ENCODE data around the gene ZNF804B.

The ZNF804B gene

GRCh38 chr7:89312551-89312950 is 553.1 kb downstream of the ZNF804B start:
- no peak overlapping the region for H3K4me3 ChIP-seq (replicated peaks; ENCODE audit: low read depth, low read length)
- H3K27me3 ChIP-seq (replicated peaks; ENCODE audit: control insufficient read depth, insufficient read depth, low read length): no peaks in the 10 kb centered on the region
- TF ChIP-seq CTCF (IDR thresholded peaks at IDR 0.05; ENCODE audit: insufficient read depth, low read length, poor library complexity, severe bottlenecking): no peak
- no peaks in the 10 kb centered on the region for H3K36me3 ChIP-seq (ENCODE audit: control insufficient read depth, insufficient read depth, low read length)
- no peak for DNase-seq (ENCODE audit: extremely low read depth, insufficient read length)

GRCh38 chr7:89316584-89317251 is 557.2 kb downstream of the ZNF804B start:
- Histone ChIP-seq H3K27me3 (replicated peaks; ENCODE audit: control insufficient read depth, insufficient read depth, low read length) (no peaks in the 10 kb centered on the region), H3K4me3 (replicated peaks; ENCODE audit: low read depth, low read length) (no peak overlapping the region), H3K36me3 (ENCODE audit: control insufficient read depth, insufficient read depth, low read length) (no peaks in the 10 kb centered on the region)
- DNase-seq (ENCODE audit: extremely low read depth, insufficient read length): no peak
- TF ChIP-seq CTCF (IDR thresholded peaks at IDR 0.05; ENCODE audit: insufficient read depth, low read length, poor library complexity, severe bottlenecking): no peak

DNA sequence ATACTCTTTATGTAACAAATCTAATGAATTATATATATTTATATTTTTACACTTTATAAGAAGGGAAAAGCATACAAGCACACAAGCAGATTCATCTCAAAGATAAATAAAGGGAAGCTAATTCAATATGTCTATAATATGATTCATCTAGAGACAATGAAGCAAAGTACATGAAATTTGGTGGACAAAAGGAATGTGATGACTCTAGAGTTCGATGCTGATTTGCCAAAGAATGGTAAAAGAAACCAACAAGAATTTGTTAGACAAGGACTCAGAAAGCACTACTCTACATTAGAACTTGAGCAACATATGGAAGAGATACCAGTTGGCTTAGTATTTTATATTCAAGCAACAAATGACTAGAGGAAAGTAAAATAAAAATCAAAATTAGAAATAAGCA is 572.5 kb downstream of the ZNF804B start:
- Histone ChIP-seq H3K27me3 (replicated peaks; ENCODE audit: control insufficient read depth, insufficient read depth, low read length) (no peaks in the 10 kb centered on the region), H3K4me3 (replicated peaks; ENCODE audit: low read depth, low read length) (no peak overlapping the region), H3K36me3 (ENCODE audit: control insufficient read depth, insufficient read depth, low read length) (no peaks in the 10 kb centered on the region)
- no peak for TF ChIP-seq CTCF (IDR thresholded peaks at IDR 0.05; ENCODE audit: insufficient read depth, low read length, poor library complexity, severe bottlenecking)
- DNase-seq (ENCODE audit: extremely low read depth, insufficient read length): no peak

GRCh38 chr7:89334797-89335196 is 575.3 kb downstream of the ZNF804B start:
- TF ChIP-seq CTCF (IDR thresholded peaks at IDR 0.05; ENCODE audit: insufficient read depth, low read length, poor library complexity, severe bottlenecking): no peak

GRCh38 chr7:89335490-89335889 is 576.0 kb downstream of the ZNF804B start:
- Histone ChIP-seq H3K27me3 (replicated peaks; ENCODE audit: control insufficient read depth, insufficient read depth, low read length) (no peaks in the 10 kb centered on the region), H3K36me3 (ENCODE audit: control insufficient read depth, insufficient read depth, low read length) (no peaks in the 10 kb centered on the region), H3K4me3 (replicated peaks; ENCODE audit: low read depth, low read length) (no peak overlapping the region)
- no peak for DNase-seq (ENCODE audit: extremely low read depth, insufficient read length)
- TF ChIP-seq CTCF (IDR thresholded peaks at IDR 0.05; ENCODE audit: insufficient read depth, low read length, poor library complexity, severe bottlenecking): no peak

More at GRCh38 chr7:89334797-89335196, 575.3 kb downstream of the ZNF804B start:
- DNase-seq (ENCODE audit: extremely low read depth, insufficient read length): no peak
- H3K27me3 ChIP-seq (replicated peaks; ENCODE audit: control insufficient read depth, insufficient read depth, low read length): no peaks in the 10 kb centered on the region
- H3K4me3 ChIP-seq (replicated peaks; ENCODE audit: low read depth, low read length): no peak overlapping the region
- no peaks in the 10 kb centered on the region for H3K36me3 ChIP-seq (ENCODE audit: control insufficient read depth, insufficient read depth, low read length)

DNA sequence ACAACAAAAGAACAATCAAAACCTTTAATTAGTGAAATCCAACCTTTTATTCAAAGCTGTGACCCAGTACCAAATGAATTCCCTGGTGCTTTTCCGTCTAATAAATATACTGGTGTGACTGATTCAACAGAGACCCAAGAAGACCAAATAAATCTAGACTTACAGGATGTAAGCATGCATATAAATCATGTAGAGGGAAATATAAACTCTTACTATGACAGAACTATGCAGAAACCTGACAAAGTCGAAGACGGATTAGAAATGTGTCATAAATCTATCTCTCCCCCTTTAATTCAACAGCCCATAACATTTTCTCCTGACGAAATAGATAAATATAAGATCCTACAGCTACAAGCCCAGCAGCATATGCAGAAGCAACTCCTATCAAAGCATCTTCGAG is 576.6 kb downstream of the ZNF804B start:
- DNase-seq (ENCODE audit: extremely low read depth, insufficient read length): no peak
- no peak for TF ChIP-seq CTCF (IDR thresholded peaks at IDR 0.05; ENCODE audit: insufficient read depth, low read length, poor library complexity, severe bottlenecking)
- Histone ChIP-seq H3K4me3 (replicated peaks; ENCODE audit: low read depth, low read length) (no peak overlapping the region), H3K27me3 (replicated peaks; ENCODE audit: control insufficient read depth, insufficient read depth, low read length) (no peaks in the 10 kb centered on the region), H3K36me3 (ENCODE audit: control insufficient read depth, insufficient read depth, low read length) (no peaks in the 10 kb centered on the region)

Measured in GM06990 (cell line).